ENCODE measurements around the gene DQX1. TPM values are rescaled to one million over a fixed set of nuclear protein-coding genes. Genes with fewer than 3 reads are reported as not detected.

Gene DQX1
- total and polyA plus RNA-seq, 9 of the 15 experiments (the other 6 are each of a cell fraction or from before 2014, with no cell fraction given), result 0.04 to 0.38 (median 0.18) TPM; not detected in 1

GRCh38 chr2:74548285-74548899 is 22.4 kb upstream of the DQX1 start (continued):
- TF ChIP-seq PRDM10 (IDR thresholded peaks at IDR 0.05; ENCODE audit: partially characterized antibody) (peak; percentile 9), FOSL1 (tag; conservative IDR thresholded peaks at IDR 0.05) (peak; percentile 26; the same call in 1 of the 2 replicates), ZNF699 (CRISPR knock-in tag; IDR thresholded peaks at IDR 0.05; ENCODE audit: insufficient replicate concordance) (no peak), PRPF4 (IDR thresholded peaks at IDR 0.05; ENCODE audit: insufficient read depth, low read depth, low read length, poor library complexity, severe bottlenecking) (no peak), TAF9B (IDR thresholded peaks at IDR 0.05; ENCODE audit: partially characterized antibody) (no peak), CHCHD3 (CRISPR knock-in tag; IDR thresholded peaks at IDR 0.05) (no peak), ZNF134 (CRISPR knock-in tag; conservative IDR thresholded peaks at IDR 0.05) (no peak), MTA1 (IDR thresholded peaks at IDR 0.05; ENCODE audit: borderline replicate concordance) (no peak), NFATC3 (IDR thresholded peaks at IDR 0.05) (no peak), ZNF785 (CRISPR knock-in tag; IDR thresholded peaks at IDR 0.05) (no peak), CSDE1 (IDR thresholded peaks at IDR 0.05) (no peak), CGGBP1 (CRISPR knock-in tag; IDR thresholded peaks at IDR 0.05) (no peak), NONO (IDR thresholded peaks at IDR 0.05; ENCODE audit: low read depth in 2 of 2, low read length in 1 of 2) (no peak), PHF8 (IDR thresholded peaks at IDR 0.05; ENCODE audit: borderline replicate concordance, low read length) (peak; percentile 71; the same call in 1 of the 2 replicates), SMARCE1 (IDR thresholded peaks at IDR 0.05) (no peak), HDAC6 (IDR thresholded peaks at IDR 0.05; ENCODE audit: low read depth, low read length) (no peak), LEF1 (IDR thresholded peaks at IDR 0.05) (peak; percentile 53; the same call in 1 of the 2 replicates), ZNF165 (CRISPR knock-in tag; IDR thresholded peaks at IDR 0.05; ENCODE audit: borderline replicate concordance) (no peak), TEAD1 (CRISPR knock-in tag; IDR thresholded peaks at IDR 0.05) (no peak), ZEB2 (IDR thresholded peaks at IDR 0.05) (no peak), NR2C2 (CRISPR knock-in tag; IDR thresholded peaks at IDR 0.05) (no peak), NR2C2 (tag; IDR thresholded peaks at IDR 0.05) (no peak), CHD2 (IDR thresholded peaks at IDR 0.05; ENCODE audit: low read depth, low read length) (no peak), CCAR2 (IDR thresholded peaks at IDR 0.05; ENCODE audit: low read depth, low read length) (no peak)
- TF ChIP-seq, protein P1, sequence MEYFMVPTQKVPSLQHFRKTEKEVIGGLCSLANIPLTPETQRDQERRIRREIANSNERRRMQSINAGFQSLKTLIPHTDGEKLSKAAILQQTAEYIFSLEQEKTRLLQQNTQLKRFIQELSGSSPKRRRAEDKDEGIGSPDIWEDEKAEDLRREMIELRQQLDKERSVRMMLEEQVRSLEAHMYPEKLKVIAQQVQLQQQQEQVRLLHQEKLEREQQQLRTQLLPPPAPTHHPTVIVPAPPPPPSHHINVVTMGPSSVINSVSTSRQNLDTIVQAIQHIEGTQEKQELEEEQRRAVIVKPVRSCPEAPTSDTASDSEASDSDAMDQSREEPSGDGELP (CRISPR knock-in tag; IDR thresholded peaks at IDR 0.05; ENCODE audit: borderline replicate concordance), result peak; percentile 7; the same call in 1 of the 2 replicates

Data from K562 (cell line).